Neural cell (in vitro differentiated cells): ENCODE results near the gene PIK3AP1.

Source experiments
- EP300 ChIP-seq: fragments of 450-650 bp; conservative IDR thresholded peaks from 2 replicates; pipeline ENCODE4 v1.6.1; 2014; ENCODE audit warnings: antibody characterized with exemption, mild to moderate bottlenecking, moderate library complexity; ENCODE audit not compliant: poor library complexity, severe bottlenecking
- EZH2 ChIP-seq: fragments of 200-600, 300-800 bp; shearing (Covaris generic), sonication (generic); IDR thresholded peaks from 2 replicates; pipeline ENCODE4 v1.6.1; 2014; ENCODE audit warnings: antibody characterized with exemption, low read length, borderline replicate concordance, mild to moderate bottlenecking; ENCODE audit not compliant: insufficient read depth, poor library complexity, severe bottlenecking
- MXI1 ChIP-seq: fragments of 450-650 bp; conservative IDR thresholded peaks from 2 replicates; pipeline ENCODE4 v1.6.1; 2014; ENCODE audit warnings: antibody characterized with exemption, mild to moderate bottlenecking; ENCODE audit not compliant: poor library complexity, severe bottlenecking
- POLR2AphosphoS5 ChIP-seq: IDR thresholded peaks from 2 replicates; pipeline ENCODE4 v1.6.1; 2012
- RAD21 ChIP-seq: fragments of 450-650 bp; conservative IDR thresholded peaks from 2 replicates; pipeline ENCODE4 v1.6.1; 2014; ENCODE audit warnings: antibody characterized with exemption, mild to moderate bottlenecking, moderate library complexity
- TF ChIP-seq, protein P1 (sequence below): fragments of 450-650 bp; IDR thresholded peaks from 2 replicates; pipeline ENCODE4 v1.5.1; 2014; ENCODE audit warnings: antibody characterized with exemption, mild to moderate bottlenecking, moderate library complexity; ENCODE audit not compliant: poor library complexity, severe bottlenecking

DNA sequence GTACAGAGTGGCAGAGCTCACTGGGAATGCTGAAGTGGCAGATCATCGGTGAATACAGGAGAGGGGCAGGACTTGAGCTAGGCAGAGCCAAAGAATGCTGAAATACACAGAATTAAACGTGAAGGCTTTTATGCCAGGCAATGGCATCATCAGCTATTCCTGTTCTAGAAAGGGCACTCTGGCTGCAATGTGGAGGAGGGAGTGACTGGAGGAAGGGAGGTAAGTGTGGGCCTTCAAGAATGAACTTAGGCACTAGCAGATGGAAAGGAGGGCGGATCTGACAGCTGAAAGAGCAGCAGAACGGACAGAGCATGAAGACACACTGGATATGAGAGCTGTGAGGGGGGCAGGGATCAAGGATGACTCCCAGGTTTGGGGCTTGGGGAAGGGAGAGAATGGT lies 121.5 kb downstream of the PIK3AP1 start:
- TF ChIP-seq EP300: no peak
- TF ChIP-seq, protein P1, sequence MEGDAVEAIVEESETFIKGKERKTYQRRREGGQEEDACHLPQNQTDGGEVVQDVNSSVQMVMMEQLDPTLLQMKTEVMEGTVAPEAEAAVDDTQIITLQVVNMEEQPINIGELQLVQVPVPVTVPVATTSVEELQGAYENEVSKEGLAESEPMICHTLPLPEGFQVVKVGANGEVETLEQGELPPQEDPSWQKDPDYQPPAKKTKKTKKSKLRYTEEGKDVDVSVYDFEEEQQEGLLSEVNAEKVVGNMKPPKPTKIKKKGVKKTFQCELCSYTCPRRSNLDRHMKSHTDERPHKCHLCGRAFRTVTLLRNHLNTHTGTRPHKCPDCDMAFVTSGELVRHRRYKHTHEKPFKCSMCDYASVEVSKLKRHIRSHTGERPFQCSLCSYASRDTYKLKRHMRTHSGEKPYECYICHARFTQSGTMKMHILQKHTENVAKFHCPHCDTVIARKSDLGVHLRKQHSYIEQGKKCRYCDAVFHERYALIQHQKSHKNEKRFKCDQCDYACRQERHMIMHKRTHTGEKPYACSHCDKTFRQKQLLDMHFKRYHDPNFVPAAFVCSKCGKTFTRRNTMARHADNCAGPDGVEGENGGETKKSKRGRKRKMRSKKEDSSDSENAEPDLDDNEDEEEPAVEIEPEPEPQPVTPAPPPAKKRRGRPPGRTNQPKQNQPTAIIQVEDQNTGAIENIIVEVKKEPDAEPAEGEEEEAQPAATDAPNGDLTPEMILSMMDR: no peak
- no peak for TF ChIP-seq MXI1
- TF ChIP-seq POLR2AphosphoS5: no peak
- no peak for TF ChIP-seq EZH2
- TF ChIP-seq RAD21: no peak
